ENCODE results near the gene MOK.
"Not testable (repeated sequence)": the region's sequence is repeated elsewhere in the genome, so short reads cannot be mapped to it uniquely, and the experiment has no call there.

MOK gene

DNA sequence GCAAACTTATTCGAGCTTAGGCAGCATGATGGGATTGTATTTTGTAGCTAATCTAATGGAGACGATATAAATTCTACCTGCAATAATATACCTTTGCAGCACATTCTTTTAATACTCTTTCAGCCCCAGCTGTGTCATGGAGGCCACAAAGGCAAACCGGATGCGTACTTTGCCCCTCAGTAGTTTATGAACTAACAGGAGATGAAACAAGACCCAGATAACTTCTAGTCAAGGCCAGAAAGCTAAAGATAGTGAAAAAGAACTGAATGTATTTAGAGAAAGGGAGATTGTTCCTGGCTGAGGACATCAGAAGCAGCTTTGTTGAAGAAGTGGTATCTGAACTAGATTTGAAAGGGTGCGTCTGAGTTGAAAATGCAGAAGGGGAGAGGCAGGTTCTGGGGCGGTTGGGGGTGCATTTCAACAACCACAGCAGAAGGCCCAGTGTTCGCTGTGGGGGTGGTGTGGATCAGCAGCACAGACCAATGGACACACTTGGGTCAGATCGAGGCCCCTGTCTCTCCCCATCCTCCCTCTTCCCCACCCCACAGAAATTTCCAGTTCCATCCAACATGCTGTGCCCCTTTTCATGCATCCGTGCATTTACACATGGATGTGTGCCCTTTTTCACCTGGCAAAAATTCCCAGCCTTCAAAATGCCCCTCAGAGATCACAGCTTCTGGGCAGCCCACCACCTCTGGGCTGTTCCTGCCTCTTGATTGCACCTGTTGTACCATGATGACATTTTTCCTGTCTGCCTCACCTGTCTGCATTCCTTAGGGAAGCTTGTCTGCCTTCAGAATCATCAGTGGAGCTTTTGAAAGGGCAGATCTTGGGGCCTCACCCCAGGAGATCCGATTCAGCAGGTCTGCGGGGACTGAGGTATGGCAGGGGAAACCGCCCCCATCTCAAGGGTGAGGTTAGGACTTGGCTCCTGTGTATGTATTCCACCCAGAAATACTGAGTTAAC, 16.8 kb upstream of the MOK start:
- DNase-seq: no peak

DNA sequence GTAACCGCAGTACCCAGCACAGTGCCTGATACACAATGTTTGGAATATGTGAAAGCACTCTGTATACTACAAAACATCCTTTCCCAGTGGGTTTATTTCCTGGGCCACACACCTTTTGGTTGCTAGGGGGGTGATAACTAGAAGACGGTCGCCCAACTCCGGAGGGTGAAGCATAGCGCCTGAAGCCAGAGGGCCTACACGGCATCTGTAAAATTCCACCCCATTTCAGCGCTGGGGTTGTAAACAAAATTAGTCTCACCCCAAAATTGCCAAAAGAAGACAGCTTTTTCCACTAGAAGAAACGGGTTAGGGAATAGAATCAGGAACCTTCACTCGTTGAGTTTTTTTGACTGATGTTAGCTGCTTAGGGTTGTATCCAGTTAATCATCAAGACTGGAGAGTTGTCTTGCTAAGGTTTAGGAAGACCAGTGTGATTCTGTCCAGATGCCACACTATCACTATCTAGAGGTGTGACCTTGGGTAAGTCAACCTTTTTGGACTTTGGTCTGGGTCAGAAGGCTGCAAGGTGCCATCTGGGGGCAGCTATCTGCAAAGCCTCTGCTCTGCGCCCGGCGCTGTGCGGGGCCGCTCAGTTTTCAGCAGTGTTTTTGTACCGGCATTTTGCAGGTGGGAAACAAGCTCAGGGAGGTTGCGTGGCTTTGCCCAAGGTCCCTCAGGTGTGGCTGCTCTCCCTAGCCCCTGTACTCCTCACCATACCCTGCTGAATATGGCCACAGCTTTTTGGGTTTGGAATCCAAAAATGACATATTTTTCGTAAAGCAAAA, 15.9 kb upstream of the MOK start:
- DNase-seq: no peak

DNA sequence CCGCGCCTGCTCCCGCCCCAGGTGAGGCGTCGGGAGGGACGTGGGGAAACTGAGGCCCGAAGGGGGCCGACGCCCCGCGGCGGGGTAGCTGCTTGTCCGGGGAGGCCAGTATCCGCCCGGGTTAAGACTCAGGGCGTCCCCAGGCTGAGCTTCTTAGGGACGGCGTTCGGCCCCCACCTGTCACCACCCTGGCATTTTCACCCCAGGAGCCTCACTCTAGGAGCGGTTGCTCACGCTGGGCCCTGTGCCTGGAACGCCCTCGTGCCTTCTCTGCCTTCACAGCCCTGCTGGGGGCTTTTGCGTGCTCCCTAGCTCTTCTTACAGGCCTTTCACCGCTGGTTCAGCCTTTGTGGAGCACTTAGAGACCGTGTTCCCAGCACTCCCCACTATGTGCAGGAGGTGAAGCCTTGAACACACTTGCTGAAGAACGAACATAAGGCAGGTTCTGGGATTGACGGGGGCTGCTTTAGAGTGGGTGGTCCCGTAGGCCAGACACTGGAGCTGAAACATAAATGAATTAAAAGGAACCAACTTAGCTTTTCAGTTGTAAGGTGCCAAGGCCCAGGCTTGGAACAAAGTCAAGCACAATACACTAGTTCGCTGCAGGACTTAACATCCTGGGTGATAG, 15.2 kb upstream of the MOK start:
- peak; percentile 44 for DNase-seq

DNA sequence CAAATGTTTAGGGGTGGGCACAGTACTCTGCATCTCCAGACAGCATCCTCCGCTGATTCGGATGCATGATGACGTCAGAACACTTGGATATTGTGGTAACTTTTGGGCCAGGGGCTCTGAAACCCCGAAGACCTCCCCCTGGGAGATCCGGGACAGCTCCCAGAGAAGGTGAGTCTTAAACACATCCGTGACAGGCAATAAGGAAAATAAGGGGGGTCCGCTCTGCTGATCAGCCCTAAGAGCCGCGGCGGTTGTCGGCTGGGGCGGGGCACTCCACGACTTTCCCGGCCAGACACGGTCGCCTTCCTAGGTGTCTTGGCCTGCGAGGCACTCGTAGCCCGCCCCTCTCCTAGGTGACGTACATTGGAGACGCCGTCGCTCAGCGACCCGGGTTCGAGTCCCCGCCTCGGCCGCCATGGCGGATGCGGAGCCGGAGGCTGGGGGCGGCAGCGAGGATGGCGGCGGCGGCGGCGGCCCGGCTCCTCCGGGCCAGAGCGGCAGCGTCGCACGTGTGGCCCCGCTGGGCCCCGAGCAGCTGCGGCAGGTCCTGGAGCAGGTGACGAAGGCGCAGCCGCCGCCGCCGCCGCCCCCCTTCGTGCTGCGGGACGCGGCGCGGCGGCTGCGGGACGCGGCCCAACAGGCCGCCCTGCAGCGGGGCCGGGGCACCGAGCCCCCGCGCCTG, 14.5 kb upstream of the MOK start, which contains the start of gene ZNF839:
TSS of gene ZNF839 (plus strand) at position 396 of the 682 bp plus-strand sequence. CDS start at position 416, 20 bp downstream.
- DNase-seq: peak; percentile 92

DNA sequence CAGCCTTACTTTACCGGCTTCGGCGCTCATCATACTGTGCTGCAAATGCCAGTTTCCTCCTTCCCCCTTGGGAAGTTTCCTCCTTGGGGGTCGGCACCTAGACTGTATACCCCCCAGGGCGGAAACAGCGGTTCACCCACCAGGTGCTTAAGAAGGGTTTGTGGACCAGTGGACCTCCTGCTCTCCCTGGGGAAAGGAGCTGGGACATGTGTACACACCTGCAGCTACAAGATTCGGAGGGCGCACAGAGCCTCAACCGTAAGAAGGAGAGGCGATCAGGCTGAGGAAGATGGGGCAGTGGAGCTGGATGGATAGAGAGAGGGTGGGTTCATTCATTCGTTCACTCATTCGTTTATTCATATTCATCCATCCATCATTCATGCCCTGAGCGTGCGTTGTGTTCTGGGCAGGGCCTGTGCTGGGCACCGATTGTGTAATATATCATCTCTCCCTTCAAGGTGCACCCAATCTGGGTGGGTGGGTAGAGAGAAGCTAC, 13.9 kb upstream of the MOK start:
- DNase-seq: no peak

DNA sequence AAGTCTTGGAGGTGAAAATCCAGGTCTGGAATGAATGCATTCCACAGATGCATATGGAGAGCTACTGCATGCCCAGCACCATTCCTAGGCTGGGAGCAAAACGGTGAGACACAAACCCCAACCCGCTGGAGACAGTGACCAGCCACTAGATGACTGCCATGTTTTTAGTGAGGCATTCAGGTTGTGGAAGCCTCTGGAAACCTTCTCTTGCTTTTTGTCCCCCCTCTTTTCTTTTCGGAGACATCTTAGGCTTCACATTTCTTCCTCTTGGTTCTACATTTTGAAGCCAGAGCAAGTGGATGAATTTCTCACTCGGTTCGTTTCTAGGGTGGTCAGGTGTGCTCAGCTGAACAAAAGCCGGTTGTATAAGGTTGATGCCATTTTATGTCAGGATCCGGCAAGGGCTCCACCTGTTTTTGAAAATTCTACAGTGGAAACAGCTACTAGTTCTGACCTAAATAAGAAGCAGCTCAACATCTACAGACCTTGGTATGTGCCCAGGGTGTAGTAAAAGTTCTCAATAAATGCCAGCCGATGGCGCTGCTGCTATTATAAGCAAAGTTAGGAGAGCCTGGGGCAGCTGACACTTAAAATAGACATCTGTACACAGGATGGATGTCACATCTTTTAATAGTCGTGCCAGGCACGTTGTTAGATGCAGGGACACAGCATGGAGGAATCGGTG, 12.7 kb upstream of the MOK start:
- DNase-seq: peak; percentile 24

DNA sequence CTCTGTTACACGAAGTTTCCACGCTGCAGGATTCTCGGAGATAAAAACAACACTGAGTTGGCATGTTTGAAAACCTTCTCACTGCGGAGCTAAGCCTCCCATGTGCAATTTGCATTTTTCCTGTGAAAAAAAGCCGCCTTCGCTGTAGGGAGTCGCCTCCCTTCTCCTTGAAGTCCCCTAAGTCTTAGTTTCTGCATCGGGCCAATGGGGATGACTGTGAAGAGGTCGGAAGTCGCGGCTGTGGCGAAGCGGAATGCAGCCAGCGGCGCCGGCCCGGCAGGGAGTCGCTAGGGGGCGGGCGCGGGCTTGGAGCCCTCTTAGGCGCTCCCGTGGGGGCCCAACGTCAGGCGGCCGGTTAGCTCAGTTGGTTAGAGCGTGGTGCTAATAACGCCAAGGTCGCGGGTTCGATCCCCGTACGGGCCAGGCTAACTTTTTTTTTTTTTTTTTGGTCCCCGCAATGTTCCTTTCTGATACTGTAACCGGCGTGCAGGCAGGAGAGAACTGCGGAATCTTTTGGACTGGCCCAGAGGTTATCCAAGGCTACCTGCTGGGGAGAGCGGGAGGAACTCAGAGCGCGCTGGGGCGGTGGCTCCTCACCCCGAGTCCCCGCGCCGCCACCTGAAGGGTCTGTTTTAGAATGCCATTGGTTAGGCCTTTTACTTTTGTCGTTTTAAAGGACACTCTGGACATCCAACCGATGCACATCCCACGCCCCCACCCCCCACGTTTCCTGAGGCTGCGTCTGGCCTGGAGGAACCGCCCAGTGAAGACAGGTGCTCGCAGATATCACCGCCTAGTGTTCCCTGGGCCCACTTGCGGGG, 12.0 kb upstream of the MOK start:
- DNase-seq: peak; percentile 91

DNA sequence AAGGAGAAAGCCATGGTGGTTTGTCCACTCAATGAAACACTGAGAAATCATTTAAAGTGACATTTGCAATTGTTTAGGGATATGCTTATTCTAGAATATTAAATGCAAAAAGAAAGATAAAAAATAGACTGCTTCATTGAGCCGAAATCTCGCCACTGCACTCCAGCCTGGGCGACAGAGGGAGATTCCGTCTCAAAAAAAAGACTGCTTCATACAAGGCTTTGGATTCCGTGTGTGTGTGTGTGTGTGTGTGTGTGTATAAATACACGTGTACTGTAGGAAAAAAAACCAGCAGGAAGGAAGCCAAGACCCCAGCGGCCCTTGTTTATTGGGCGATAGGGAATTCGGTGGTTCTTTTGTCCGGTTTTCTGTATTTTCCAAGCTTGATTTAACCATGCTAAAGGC, 11.4 kb upstream of the MOK start:
- peak; percentile 16 for DNase-seq

DNA sequence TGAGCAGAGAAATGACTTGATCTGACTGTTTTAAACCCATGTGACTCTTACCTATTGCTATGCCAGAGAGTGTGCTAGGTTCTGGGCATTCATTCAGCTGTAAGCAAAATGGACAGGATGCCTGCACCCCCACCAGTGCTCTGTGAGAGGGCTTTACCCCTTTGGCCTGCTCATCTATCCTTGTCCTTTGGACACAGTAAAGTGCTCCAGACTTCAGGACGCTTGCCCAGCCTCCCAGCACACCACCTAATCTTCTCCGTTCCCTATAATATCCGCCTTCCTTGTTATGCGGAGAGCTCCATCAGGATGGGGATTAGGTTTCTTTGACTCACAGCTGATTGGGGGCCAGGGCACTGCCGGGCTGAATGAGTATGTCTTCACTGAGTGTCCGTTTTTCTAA, 10.2 kb upstream of the MOK start:
- no peak for DNase-seq

DNA sequence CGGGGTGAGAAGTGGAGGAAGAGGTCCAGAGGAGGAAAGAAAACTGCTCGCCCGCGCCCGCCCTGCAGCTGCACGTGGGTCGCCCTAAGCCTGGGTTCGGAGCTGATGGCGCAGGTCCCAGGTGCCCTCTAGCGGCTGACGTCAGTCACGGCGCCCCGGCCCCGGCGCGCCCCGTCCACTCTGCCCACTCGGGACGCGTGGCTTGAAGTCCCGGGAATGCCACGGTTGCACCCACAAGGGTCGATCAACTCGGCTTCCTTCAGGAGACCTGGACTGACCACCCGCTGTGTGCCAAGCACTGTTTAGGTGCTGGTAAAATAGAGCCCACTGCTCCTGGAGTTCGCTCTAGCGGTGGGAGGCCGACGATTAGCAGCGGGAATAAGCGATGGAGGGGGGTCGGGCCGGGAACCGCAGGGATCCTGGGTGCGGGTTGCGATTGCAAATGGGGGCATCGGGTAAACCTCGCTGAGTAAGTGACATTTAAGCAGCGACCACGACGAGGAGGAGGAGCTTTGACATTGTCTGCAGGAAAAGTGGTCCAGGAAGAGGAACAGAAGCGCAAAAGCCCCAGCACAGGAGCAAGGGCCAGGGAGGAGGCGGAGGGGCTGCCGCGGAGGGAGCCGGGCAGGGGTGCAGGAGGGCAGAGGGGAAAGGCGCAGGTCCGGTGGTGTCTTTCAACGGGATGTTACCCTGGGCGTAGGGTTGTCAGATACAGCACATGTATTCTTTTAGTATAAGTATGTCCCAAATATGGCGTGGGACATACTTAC, 9.5 kb upstream of the MOK start:
- peak; percentile 78 for DNase-seq

DNA sequence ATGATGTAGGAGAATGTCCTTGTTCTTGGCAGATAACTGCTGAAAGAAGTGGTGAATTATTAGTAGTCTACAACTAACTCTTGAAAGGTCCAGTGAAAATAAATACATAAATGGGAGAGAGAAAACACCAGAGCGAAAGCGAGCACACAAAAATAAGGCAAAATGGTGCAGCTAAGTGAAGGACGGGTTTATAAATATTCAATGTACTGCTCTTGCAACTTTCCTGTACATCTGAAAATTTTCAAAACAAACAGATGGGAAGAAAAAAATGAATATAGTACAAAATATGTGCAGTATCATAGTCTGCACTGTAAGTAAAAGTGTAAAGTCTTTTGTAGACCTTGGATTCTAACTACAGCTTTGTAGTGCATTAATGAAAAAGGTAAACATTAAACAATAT, 1.3 kb downstream of the MOK start:
- no peak for DNase-seq

DNA sequence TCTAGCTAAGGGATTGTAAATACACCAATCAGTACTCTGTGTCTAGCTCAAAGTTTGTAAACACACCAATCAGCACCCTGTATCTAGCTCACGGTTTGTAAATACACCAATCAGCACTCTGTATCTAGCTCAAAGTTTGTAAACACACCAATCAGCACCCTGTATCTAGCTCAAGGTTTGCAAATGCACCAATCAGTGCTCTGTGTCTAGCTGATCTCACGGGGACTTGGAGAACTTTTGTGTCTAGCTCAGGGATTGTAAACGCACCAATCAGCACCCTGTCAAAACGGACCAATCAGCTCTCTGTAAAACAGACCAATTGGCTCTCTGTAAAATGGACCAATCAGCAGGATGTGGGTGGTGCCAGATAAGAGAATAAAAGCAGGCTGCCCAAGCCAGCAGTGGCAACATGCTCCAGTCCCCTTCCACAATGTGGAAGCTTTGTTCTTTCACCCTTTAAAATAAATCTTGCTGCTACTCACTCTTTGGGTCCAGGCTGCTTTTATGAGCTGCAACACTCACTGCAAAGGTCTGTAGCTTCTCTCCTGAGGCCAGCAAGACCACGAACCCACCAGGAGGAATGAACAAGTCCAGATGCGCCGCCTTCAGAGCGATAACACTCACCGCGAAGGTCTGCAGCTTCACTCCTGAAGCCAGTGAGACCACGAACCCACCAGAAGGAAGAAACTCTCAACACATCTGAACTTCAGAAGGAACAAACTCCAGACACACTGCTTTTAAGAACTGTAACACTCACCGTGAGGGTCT, 6.5 kb downstream of the MOK start:
- DNase-seq: not testable (repeated sequence)

DNA sequence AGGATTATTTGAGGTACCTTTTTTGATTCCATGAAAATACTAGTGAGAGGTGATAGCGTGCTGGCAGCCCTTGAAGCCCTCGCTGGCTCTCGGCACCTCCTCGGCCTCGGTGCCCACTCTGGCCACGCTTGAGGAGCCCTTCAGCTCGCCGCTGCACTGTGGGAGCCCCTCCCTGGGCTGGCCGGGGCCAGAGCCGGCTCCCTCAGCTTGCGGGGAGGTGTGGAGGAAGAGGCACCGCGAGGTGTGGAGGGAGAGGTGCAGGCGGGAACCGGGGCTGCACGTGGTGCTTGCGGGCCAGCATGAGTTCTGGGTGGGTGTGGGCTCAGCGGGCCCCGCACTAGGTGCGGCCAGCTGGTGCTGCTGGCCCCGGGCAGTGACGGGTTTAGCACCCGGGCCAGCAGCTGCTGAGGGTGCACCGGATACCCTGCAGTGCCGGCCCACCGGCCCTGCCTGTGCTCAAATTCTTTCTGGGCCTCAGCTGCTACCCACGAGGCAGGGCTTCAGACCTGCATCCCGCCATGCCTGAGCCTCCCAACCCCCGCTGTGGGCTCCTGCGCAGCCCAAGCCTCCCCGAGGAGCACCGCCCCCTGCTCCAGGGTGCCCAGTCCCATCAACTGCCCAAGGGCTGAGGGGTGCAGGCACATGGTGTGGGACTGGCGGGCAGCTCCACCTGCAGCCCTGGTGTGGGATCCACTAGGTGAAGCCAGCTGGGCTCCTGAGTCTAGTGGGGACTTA, 7.4 kb downstream of the MOK start:
- DNase-seq: no peak

DNA sequence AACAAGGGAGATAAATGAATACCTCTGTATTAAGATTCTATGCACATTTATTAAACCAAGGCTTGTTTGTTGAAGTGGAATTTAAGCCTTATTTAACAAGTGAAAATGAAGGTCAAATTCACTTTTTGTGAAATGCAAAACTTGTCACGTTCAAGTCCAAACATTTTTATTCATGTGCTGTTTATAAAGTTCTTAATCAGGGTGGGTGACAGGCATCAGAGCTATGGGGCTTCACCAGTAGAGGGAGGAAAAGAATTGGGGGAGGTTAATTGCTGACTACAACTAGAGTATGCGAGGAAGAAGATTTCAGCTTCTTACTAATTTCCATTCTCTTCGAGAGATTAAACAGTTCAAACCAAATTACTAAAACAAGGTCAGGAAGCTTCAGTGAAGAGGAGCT, 9.7 kb downstream of the MOK start:
- no peak for DNase-seq

DNA sequence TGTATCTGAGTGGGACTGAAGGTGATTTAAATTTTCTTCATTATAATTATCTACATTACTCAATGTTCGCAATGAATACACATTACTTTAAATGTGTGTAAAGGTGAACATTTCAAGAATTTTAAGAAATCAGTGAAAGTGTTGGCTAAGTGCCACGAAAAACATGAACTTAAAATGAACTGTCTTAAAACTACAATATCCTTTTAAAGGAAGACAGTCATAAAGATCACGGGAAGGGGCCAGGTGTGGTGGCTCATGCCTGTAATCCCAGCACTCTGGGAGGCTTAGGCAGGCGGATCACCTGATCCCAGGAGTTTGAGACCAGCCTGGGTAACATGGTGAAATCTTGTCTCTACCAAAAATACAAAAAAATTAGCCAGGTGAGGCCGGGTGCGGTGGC, 11.2 kb downstream of the MOK start:
- DNase-seq: no peak

DNA sequence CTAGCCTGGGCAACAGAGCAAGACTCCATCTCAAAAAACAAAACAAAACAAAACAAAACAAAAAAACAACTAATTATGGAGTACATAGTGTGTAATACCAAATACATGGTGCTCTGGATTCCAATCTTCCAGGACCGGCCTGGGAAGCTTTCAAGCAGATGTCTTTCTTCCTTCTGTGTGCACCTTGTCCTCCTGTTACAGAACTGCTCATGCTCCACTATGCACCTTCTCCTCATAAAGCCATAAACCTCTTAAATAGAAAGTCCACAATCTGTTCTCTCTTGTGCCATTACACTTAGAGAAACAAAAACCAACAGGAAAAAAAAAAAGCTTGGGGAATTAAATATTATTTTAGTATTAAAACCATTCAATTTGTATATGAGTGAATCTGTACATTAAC, 12.5 kb downstream of the MOK start:
- DNase-seq: no peak

DNA sequence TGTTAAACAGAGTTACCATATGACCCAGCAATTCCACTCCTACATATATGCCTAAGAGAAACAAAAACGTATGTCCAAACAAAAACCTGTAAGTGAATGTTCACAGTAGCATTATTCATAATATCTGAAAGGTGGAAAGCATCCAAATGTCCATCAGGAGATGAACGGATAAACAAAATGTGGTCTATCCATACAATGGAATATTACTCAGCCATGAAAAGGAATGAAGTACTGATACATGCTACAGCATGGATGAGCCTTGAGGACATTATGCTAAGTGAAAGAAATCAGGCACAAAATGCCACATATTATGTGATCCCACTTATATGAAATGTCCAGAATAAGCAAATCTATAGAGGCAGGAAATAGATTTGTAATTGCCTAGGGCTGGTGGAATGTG, 16.8 kb downstream of the MOK start:
- no peak for DNase-seq

DNA sequence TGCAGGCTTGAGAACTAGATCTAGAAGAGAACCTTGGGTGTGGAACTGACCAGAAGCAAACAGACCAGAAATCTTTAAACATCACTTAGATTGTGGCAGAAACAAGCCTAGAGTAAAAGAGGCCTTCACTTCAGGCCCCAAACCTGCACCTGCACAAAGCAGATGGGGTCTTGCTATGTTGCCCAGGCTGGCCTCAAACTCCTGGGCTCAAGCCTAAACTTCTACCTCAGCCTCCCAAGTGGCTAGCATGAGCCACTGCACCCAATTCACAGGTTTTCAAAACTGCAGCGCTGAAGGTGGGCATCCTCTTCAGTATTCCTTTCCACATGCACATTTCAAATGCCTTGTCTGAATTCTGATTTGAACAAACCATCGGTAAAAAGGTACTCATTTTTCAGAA, 19.9 kb downstream of the MOK start:
- DNase-seq: no peak

DNA sequence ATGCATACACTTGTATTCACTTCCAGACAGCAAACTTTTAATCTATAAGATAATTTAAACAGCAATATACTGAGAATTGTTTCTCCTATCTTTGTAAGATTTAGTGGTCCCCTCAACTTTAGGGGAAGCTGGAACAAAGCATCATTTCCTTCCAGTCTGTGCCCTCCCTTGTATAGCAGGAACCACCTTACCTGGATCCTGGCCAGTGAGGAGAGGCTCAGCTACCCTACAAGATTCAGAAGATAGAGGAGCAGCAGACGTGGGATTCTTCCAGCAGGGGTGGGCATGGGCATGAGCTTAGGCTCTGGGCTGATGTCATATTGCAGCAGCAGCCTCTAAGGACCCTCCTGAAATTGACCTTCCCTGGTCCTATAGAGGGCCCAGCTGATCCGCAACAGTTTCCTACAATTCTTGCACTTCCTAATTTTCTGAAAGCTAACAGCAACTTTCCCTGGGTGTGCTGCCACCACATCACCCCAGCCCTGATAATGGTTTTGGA, 21.3 kb downstream of the MOK start:
- no peak for DNase-seq
